ENCODE measurements around the gene FILIP1L.

FILIP1L gene

GRCh38 chr3:99817047-99817436 is 297.3 kb downstream of the FILIP1L start:
- TF ChIP-seq PATZ1 (CRISPR knock-in tag; IDR thresholded peaks at IDR 0.05; ENCODE audit: borderline replicate concordance) (no peak), ZFP3 (CRISPR knock-in tag; IDR thresholded peaks at IDR 0.05) (no peak), ZNF70 (CRISPR knock-in tag; IDR thresholded peaks at IDR 0.05) (no peak), ISL1 (CRISPR knock-in tag; IDR thresholded peaks at IDR 0.05) (no peak), CREB5 (CRISPR knock-in tag; IDR thresholded peaks at IDR 0.05; ENCODE audit: low read depth) (no peak), ZNF8 (CRISPR knock-in tag; IDR thresholded peaks at IDR 0.05) (no peak), ZC3H10 (CRISPR knock-in tag; IDR thresholded peaks at IDR 0.05) (no peak)
- ATAC-seq, result peak; percentile 10

- no peak for ATAC-seq
- TF ChIP-seq ZNF565 (CRISPR knock-in tag; conservative IDR thresholded peaks at IDR 0.05; ENCODE audit: low read depth), result no peak
- TF ChIP-seq ISL1 (CRISPR knock-in tag; IDR thresholded peaks at IDR 0.05), result no peak
These were observed 303.9 kb downstream of the FILIP1L start for GRCh38 chr3:99810403-99810802.

GRCh38 chr3:99809565-99809964 is 304.7 kb downstream of the FILIP1L start:
- no peak for ATAC-seq
- no peak for TF ChIP-seq TCF4 (CRISPR knock-in tag; IDR thresholded peaks at IDR 0.05; ENCODE audit: borderline replicate concordance)
- TF ChIP-seq TOX (CRISPR knock-in tag; IDR thresholded peaks at IDR 0.05; ENCODE audit: borderline replicate concordance), result no peak
- no peak for TF ChIP-seq ZC3H10 (CRISPR knock-in tag; IDR thresholded peaks at IDR 0.05)
- no peak for TF ChIP-seq ZFP3 (CRISPR knock-in tag; IDR thresholded peaks at IDR 0.05)
- TF ChIP-seq GLIS3 (CRISPR knock-in tag; IDR thresholded peaks at IDR 0.05), result no peak
- TF ChIP-seq SNAI2 (CRISPR knock-in tag; IDR thresholded peaks at IDR 0.05), result no peak
- no peak for TF ChIP-seq ZFP30 (CRISPR knock-in tag; IDR thresholded peaks at IDR 0.05)
- TF ChIP-seq ZNF70 (CRISPR knock-in tag; IDR thresholded peaks at IDR 0.05), result no peak
- no peak for TF ChIP-seq TSHZ2 (CRISPR knock-in tag; IDR thresholded peaks at IDR 0.05)
- TF ChIP-seq ZNF8 (CRISPR knock-in tag; IDR thresholded peaks at IDR 0.05), result no peak
- TF ChIP-seq ARNTL (CRISPR knock-in tag; IDR thresholded peaks at IDR 0.05; ENCODE audit: borderline replicate concordance, low read depth), result no peak
- no peak for TF ChIP-seq ZNF565 (CRISPR knock-in tag; conservative IDR thresholded peaks at IDR 0.05; ENCODE audit: low read depth)
- TF ChIP-seq BACH2 (CRISPR knock-in tag; IDR thresholded peaks at IDR 0.05; ENCODE audit: borderline replicate concordance), result no peak
- no peak for TF ChIP-seq PPARA (CRISPR knock-in tag; IDR thresholded peaks at IDR 0.05; ENCODE audit: borderline replicate concordance)

- TF ChIP-seq ZNF8 (CRISPR knock-in tag; IDR thresholded peaks at IDR 0.05) (no peak), RARB (CRISPR knock-in tag; IDR thresholded peaks at IDR 0.05) (no peak), POU6F1 (CRISPR knock-in tag; IDR thresholded peaks at IDR 0.05; ENCODE audit: borderline replicate concordance, low read depth) (no peak), GLIS3 (CRISPR knock-in tag; IDR thresholded peaks at IDR 0.05) (no peak), BACH2 (CRISPR knock-in tag; IDR thresholded peaks at IDR 0.05; ENCODE audit: borderline replicate concordance) (no peak), ZNF565 (CRISPR knock-in tag; conservative IDR thresholded peaks at IDR 0.05; ENCODE audit: low read depth) (no peak), SNAI2 (CRISPR knock-in tag; IDR thresholded peaks at IDR 0.05) (no peak), ZFP3 (CRISPR knock-in tag; IDR thresholded peaks at IDR 0.05) (no peak), ESRRG (CRISPR knock-in tag; IDR thresholded peaks at IDR 0.05) (no peak), PPARA (CRISPR knock-in tag; IDR thresholded peaks at IDR 0.05; ENCODE audit: borderline replicate concordance) (no peak), OSR1 (CRISPR knock-in tag; IDR thresholded peaks at IDR 0.05) (no peak), TCF4 (CRISPR knock-in tag; IDR thresholded peaks at IDR 0.05; ENCODE audit: borderline replicate concordance) (no peak), ZFP30 (CRISPR knock-in tag; IDR thresholded peaks at IDR 0.05) (no peak), ISL1 (CRISPR knock-in tag; IDR thresholded peaks at IDR 0.05) (no peak), CSDC2 (CRISPR knock-in tag; IDR thresholded peaks at IDR 0.05) (no peak), CSRNP3 (CRISPR knock-in tag; IDR thresholded peaks at IDR 0.05) (no peak), ZC3H10 (CRISPR knock-in tag; IDR thresholded peaks at IDR 0.05) (no peak), TSHZ2 (CRISPR knock-in tag; IDR thresholded peaks at IDR 0.05) (no peak), TOX (CRISPR knock-in tag; IDR thresholded peaks at IDR 0.05; ENCODE audit: borderline replicate concordance) (no peak), ZNF70 (CRISPR knock-in tag; IDR thresholded peaks at IDR 0.05) (no peak)
- peak; percentile 68 for ATAC-seq
These were observed 306.0 kb downstream of the FILIP1L start for GRCh38 chr3:99808163-99808794.
